HAP-1 (cell line): ENCODE measurements around the gene CARNS1.

ENCODE experiments used
- DNase-seq, 2 experiments: peaks; one replicate each; pipeline ENCODE4 v3.0.0-alpha.2; 2016 to 2020; ENCODE audit warnings: low spot score in 2 of 2
- H3K27me3 ChIP-seq: fragments of 250-450 bp; sonication (Bioruptor Pico); 2 replicates; pipeline ENCODE4 v1.5.1; 2020; ENCODE audit warnings: low read depth, mild to moderate bottlenecking, moderate library complexity
- H3K36me3 ChIP-seq: fragments of 250-450 bp; sonication (Bioruptor Pico); replicated peaks from 2 replicates; pipeline ENCODE4 v1.5.1; 2020; ENCODE audit warnings: mild to moderate bottlenecking
- H3K4me1 ChIP-seq: fragments of 250-450 bp; sonication (Bioruptor Pico); 2 replicates; pipeline ENCODE4 v1.5.1; 2020; ENCODE audit warnings: mild to moderate bottlenecking
- H3K4me3 ChIP-seq: fragments of 250-450 bp; sonication (Bioruptor Pico); 2 replicates; pipeline ENCODE4 v1.5.1; 2020; ENCODE audit warnings: mild to moderate bottlenecking, moderate library complexity
- H3K9me3 ChIP-seq: fragments of 250-450 bp; sonication (Bioruptor Pico); 2 replicates; pipeline ENCODE4 v1.5.1; 2020; ENCODE audit warnings: mild to moderate bottlenecking, moderate library complexity
- in situ Hi-C: fragments of 300-500 bp; cut with MboI; formaldehyde crosslinking; loops from 3 replicates; pipeline ENCODE4 v1.14.3; 2020; ENCODE audit warnings: low sequenced_read_pairs, inconsistent platforms, mixed read lengths

The CARNS1 gene

GRCh38 chr11:67372321-67372992 is 43.0 kb upstream of the CARNS1 start:
- no peaks in the 10 kb centered on the region for H3K9me3 ChIP-seq
- H3K27me3 ChIP-seq, result peaks cover 3% of the 10 kb centered on the region; the same call in 1 of the 2 replicates
- DNase-seq, result peak in 1 of 2 experiments; percentile 67
- H3K36me3 ChIP-seq, result no peaks in the 10 kb centered on the region
- in situ Hi-C loops, result no loop called here
- H3K4me3 ChIP-seq, result peak overlapping the region; percentile 30
- H3K4me1 ChIP-seq, result peaks cover 8% of the 10 kb centered on the region

GRCh38 chr11:67372993-67373647 is 42.4 kb upstream of the CARNS1 start, which contains the start of gene CLCF1:
TSS of gene CLCF1 (minus strand) at chr11:67373598. CDS start at chr11:67373539, 59 bp downstream.
- no peaks in the 10 kb centered on the region for H3K9me3 ChIP-seq
- no peaks in the 10 kb centered on the region for H3K36me3 ChIP-seq
- in situ Hi-C loops, result no loop called here
- peaks cover 3% of the 10 kb centered on the region; the same call in 1 of the 2 replicates for H3K27me3 ChIP-seq
- DNase-seq, result peak; percentile 58 to 81
- H3K4me1 ChIP-seq, result peaks cover 8% of the 10 kb centered on the region
- H3K4me3 ChIP-seq, result peak within 1 kb of the TSS; percentile 41

GRCh38 chr11:67373648-67374570 is 41.6 kb upstream of the CARNS1 start:
- DNase-seq, result peak; percentile 65 to 86

GRCh38 chr11:67374571-67375281 is 40.8 kb upstream of the CARNS1 start:
- Histone ChIP-seq H3K4me3 (no peak overlapping the region), H3K27me3 (peaks cover 3% of the 10 kb centered on the region; the same call in 1 of the 2 replicates), H3K9me3 (no peaks in the 10 kb centered on the region), H3K36me3 (no peaks in the 10 kb centered on the region), H3K4me1 (peaks cover 8% of the 10 kb centered on the region)
- in situ Hi-C loops, result no loop called here
- no peak for DNase-seq

More at GRCh38 chr11:67373648-67374570, 41.6 kb upstream of the CARNS1 start:
- H3K4me1 ChIP-seq, result peaks cover 8% of the 10 kb centered on the region
- in situ Hi-C loops, result no loop called here
- no peaks in the 10 kb centered on the region for H3K9me3 ChIP-seq
- H3K4me3 ChIP-seq, result peak overlapping the region; percentile 41
- H3K27me3 ChIP-seq, result peaks cover 3% of the 10 kb centered on the region; the same call in 1 of the 2 replicates
- H3K36me3 ChIP-seq, result no peaks in the 10 kb centered on the region

- in situ Hi-C loops, result no loop called here
- Histone ChIP-seq H3K27me3 (peaks cover 3% of the 10 kb centered on the region; the same call in 1 of the 2 replicates), H3K9me3 (no peaks in the 10 kb centered on the region), H3K4me3 (no peak overlapping the region), H3K4me1 (peaks cover 8% of the 10 kb centered on the region), H3K36me3 (no peaks in the 10 kb centered on the region)
- DNase-seq, result no peak
These were observed 40.0 kb upstream of the CARNS1 start for GRCh38 chr11:67375320-67376055.

GRCh38 chr11:67376063-67376820 is 39.2 kb upstream of the CARNS1 start:
- in situ Hi-C loops, result no loop called here
- H3K4me3 ChIP-seq, result no peak overlapping the region
- peaks cover 8% of the 10 kb centered on the region for H3K4me1 ChIP-seq
- no peak for DNase-seq
- H3K9me3 ChIP-seq, result no peaks in the 10 kb centered on the region
- peaks cover 3% of the 10 kb centered on the region; the same call in 1 of the 2 replicates for H3K27me3 ChIP-seq
- no peaks in the 10 kb centered on the region for H3K36me3 ChIP-seq

GRCh38 chr11:67376873-67377808 is 38.3 kb upstream of the CARNS1 start:
- in situ Hi-C loops, result no loop called here
- H3K36me3 ChIP-seq, result no peaks in the 10 kb centered on the region
- H3K27me3 ChIP-seq, result peaks cover 3% of the 10 kb centered on the region; the same call in 1 of the 2 replicates
- no peak overlapping the region for H3K4me3 ChIP-seq
- H3K4me1 ChIP-seq, result peaks cover 8% of the 10 kb centered on the region
- no peaks in the 10 kb centered on the region for H3K9me3 ChIP-seq
- DNase-seq, result no peak

GRCh38 chr11:67378544-67378943 is 36.9 kb upstream of the CARNS1 start:
- H3K4me1 ChIP-seq, result peaks cover 8% of the 10 kb centered on the region
- H3K4me3 ChIP-seq, result no peak overlapping the region
- no peaks in the 10 kb centered on the region for H3K9me3 ChIP-seq
- no peak for DNase-seq
- in situ Hi-C loops, result no loop called here
- no peaks in the 10 kb centered on the region for H3K36me3 ChIP-seq
- H3K27me3 ChIP-seq, result peaks cover 3% of the 10 kb centered on the region; the same call in 1 of the 2 replicates

- no peaks in the 10 kb centered on the region for H3K9me3 ChIP-seq
- H3K36me3 ChIP-seq, result no peaks in the 10 kb centered on the region
- peaks cover 2% of the 10 kb centered on the region for H3K4me1 ChIP-seq
- no peak overlapping the region for H3K4me3 ChIP-seq
- H3K27me3 ChIP-seq, result peaks cover 3% of the 10 kb centered on the region; the same call in 1 of the 2 replicates
- in situ Hi-C loops, result loop anchor here (5.0 kb wide), 1 partner anchor 117 kb away; no protein-coding TSS in a partner anchor
- no peak for DNase-seq
These were observed 36.1 kb upstream of the CARNS1 start for GRCh38 chr11:67379061-67380058.

GRCh38 chr11:67381244-67381972 is 34.1 kb upstream of the CARNS1 start:
- Histone ChIP-seq H3K4me3 (no peak overlapping the region), H3K4me1 (no peaks in the 10 kb centered on the region), H3K9me3 (no peaks in the 10 kb centered on the region), H3K27me3 (peaks cover 7% of the 10 kb centered on the region), H3K36me3 (no peaks in the 10 kb centered on the region)
- no peak for DNase-seq
- in situ Hi-C loops, result loop anchor here (5.0 kb wide), 1 partner anchor 119 kb away; no protein-coding TSS in a partner anchor
